K562 (cell line): ENCODE data around the gene SLC1A4. TPM values are rescaled to one million over a fixed set of nuclear protein-coding genes. Genes with fewer than 3 reads are reported as not detected.

Experiments used
- ARID1B ChIP-seq: fragments of 450-650 bp; IDR thresholded peaks from 2 replicates; pipeline ENCODE4 v1.6.1; 2016; ENCODE audit warnings: antibody characterized with exemption, mild to moderate bottlenecking, inconsistent platforms
- BCOR ChIP-seq: fragments of 450-650 bp; IDR thresholded peaks from 2 replicates; pipeline ENCODE4 v1.6.1; 2016
- EHMT2 ChIP-seq: fragments of 450-650 bp; IDR thresholded peaks from 2 replicates; pipeline ENCODE4 v1.6.1; 2018; ENCODE audit warnings: antibody characterized with exemption
- ETV1 ChIP-seq: fragments of 450-650 bp; conservative IDR thresholded peaks from 2 replicates; pipeline ENCODE4 v1.6.1; 2016; ENCODE audit warnings: missing genetic modification characterization, control low read depth, low read depth, missing compliant biosample characterization
- FOXK2 ChIP-seq, 2 experiments: fragments of 450-650 bp; IDR thresholded peaks in 1 of 2; conservative IDR thresholded peaks in 1 of 2; 2 replicates each; pipeline ENCODE4 v1.6.1; 2016; ENCODE audit warnings: low read depth in 2 of 2, mild to moderate bottlenecking in 1 of 2
- NR2C1 ChIP-seq, 2 experiments: fragments of 450-650 bp; IDR thresholded peaks; 2 replicates each; pipeline ENCODE4 v1.6.1; 2017; ENCODE audit warnings: mild to moderate bottlenecking in 2 of 2, antibody characterized with exemption in 1 of 2, inconsistent platforms in 1 of 2, missing compliant biosample characterization in 1 of 2, missing genetic modification characterization in 1 of 2
- RBBP5 ChIP-seq: fragments of 200-600 bp; sonication (generic); IDR thresholded peaks from 2 replicates; pipeline ENCODE4 v1.6.1; 2012; ENCODE audit warnings: borderline replicate concordance, mild to moderate bottlenecking, low read length, control low read depth, inconsistent platforms; ENCODE audit not compliant: insufficient read depth, poor library complexity, severe bottlenecking
- SMARCA4 ChIP-seq: fragments of 450-650 bp; IDR thresholded peaks from 2 replicates; pipeline ENCODE4 v1.6.1; 2016
- SMARCC2 ChIP-seq: fragments of 450-650 bp; IDR thresholded peaks from 2 replicates; pipeline ENCODE4 v1.6.1; 2017; ENCODE audit warnings: antibody characterized with exemption, moderate library complexity, mild to moderate bottlenecking, low read depth
- SMARCE1 ChIP-seq: fragments of 450-650 bp; IDR thresholded peaks from 2 replicates; pipeline ENCODE4 v1.7.1; 2016; ENCODE audit warnings: mild to moderate bottlenecking
- TOE1 ChIP-seq, 2 experiments: fragments of 450-650 bp in 1 of 2; sonication (generic) in 1 of 2; formaldehyde crosslinking in 1 of 2; IDR thresholded peaks; 2 replicates each; pipeline versions ENCODE4 v1.7.1 to v1.8.0; 2016 to 2022; ENCODE audit warnings: borderline replicate concordance in 2 of 2, mild to moderate bottlenecking in 2 of 2, antibody characterized with exemption in 1 of 2, inconsistent platforms in 1 of 2, low read depth in 1 of 2, missing genetic modification reagents in 1 of 2, moderate library complexity in 1 of 2
- USF2 ChIP-seq: sonication (generic); formaldehyde crosslinking; IDR thresholded peaks from 2 replicates; pipeline ENCODE4 v1.5.0; 2020; ENCODE audit warnings: missing genetic modification reagents
- ZBTB40 ChIP-seq, 2 experiments: fragments of 450-650 bp in 1 of 2; sonication (generic) in 1 of 2; formaldehyde crosslinking in 1 of 2; IDR thresholded peaks; 2 replicates each; pipeline versions ENCODE4 v1.7.1 to v1.9.0; 2016 to 2022; ENCODE audit warnings: inconsistent platforms in 1 of 2, mild to moderate bottlenecking in 1 of 2, missing genetic modification reagents in 1 of 2
- ZNF121 ChIP-seq: sonication (generic); formaldehyde crosslinking; conservative IDR thresholded peaks from 2 replicates; pipeline ENCODE4 v1.8.0; 2022; ENCODE audit warnings: missing genetic modification reagents
- polyA plus RNA-seq, 8 experiments: library from polyadenylated mRNA; depleted of rRNA in 4 of 8; stranded (reverse) in 5 of 8; unstranded in 3 of 8; fragments of >200 nt; fragmentation: Nextera tagmentation in 2 of 8; fragmentation: Illumina TruSeq in 1 of 8; extraction: Ambion mirVana in 2 of 8; extraction: Trizol in 1 of 8; gene quantifications; 2 replicates each; pipeline versions ENCODE4 v1.2.1 to v1.2.3, GENCODE V29; 2011 to 2014; ENCODE audit warnings: inconsistent platforms in 1 of 8, missing spikeins in 1 of 8
- total RNA-seq, 7 experiments: library from RNA; depleted of rRNA in 6 of 7; stranded (reverse); fragments of >200 nt in 6 of 7; fragmentation: Illumina TruSeq in 2 of 7; extraction: Trizol in 2 of 7; gene quantifications; 2 replicates each; pipeline versions ENCODE4 v1.2.1 to v1.2.3, GENCODE V29; 2011 to 2021; ENCODE audit warnings: low replicate concordance in 1 of 7

The SLC1A4 gene
- total and polyA plus RNA-seq, 9 of the 15 experiments (the other 6 are each of a cell fraction or from before 2014, with no cell fraction given): 4.4 to 24.0 (median 10.9) TPM

GRCh38 chr2:65055422-65056214 is 66.4 kb downstream of the SLC1A4 start (continued):
- TF ChIP-seq ZBTB40 (IDR thresholded peaks at IDR 0.05): peak; percentile 31; the same call in 1 of the 2 replicates
- TF ChIP-seq ZBTB40 (CRISPR knock-in tag; IDR thresholded peaks at IDR 0.05): no peak
- no peak for TF ChIP-seq ETV1 (tag)
- 0 out of 2 replicates have a peak, but pooled peaks have one; percentile 47 for TF ChIP-seq USF2 (CRISPR knock-in tag)
- TF ChIP-seq ZNF121 (CRISPR knock-in tag): peak; percentile 99
- peak; percentile 80 for TF ChIP-seq BCOR
- peak; percentile 10; the same call in 1 of the 2 replicates for TF ChIP-seq SMARCA4
- no peak for TF ChIP-seq EHMT2
- peak; percentile 20 for TF ChIP-seq RBBP5
- peak; percentile 22; the same call in 1 of the 2 replicates for TF ChIP-seq ARID1B
- 0 out of 2 replicates have a peak, but pooled peaks have one; percentile 20 for TF ChIP-seq SMARCC2
- TF ChIP-seq SMARCE1: no peak
- peak; percentile 52 for TF ChIP-seq TOE1 (IDR thresholded peaks at IDR 0.05; ENCODE audit: borderline replicate concordance)
- TF ChIP-seq TOE1 (CRISPR knock-in tag; IDR thresholded peaks at IDR 0.05; ENCODE audit: borderline replicate concordance, low read depth): no peak
- peak; percentile 93 to 96 for TF ChIP-seq FOXK2 (conservative IDR thresholded peaks at IDR 0.05 in 1 of 2, IDR thresholded peaks at IDR 0.05 in 1 of 2; ENCODE audit: low read depth in 2 of 2)
- TF ChIP-seq NR2C1 (IDR thresholded peaks at IDR 0.05): no peak
- 0 out of 2 replicates have a peak, but pooled peaks have one; percentile 10 for TF ChIP-seq NR2C1 (tag; IDR thresholded peaks at IDR 0.05)
